Smooth muscle cell (in vitro differentiated cells): ENCODE results near the gene PDE1C. TPM values are rescaled to one million over a fixed set of nuclear protein-coding genes. Genes with fewer than 3 reads are reported as not detected.

ENCODE experiments used
- DNase-seq: peaks from one replicate; lab custom pipeline; 2025; ENCODE audit not compliant: unreplicated experiment; lab: John Stamatoyannopoulos, UW
- H2AFZ ChIP-seq: fragments of 200-600 bp; sonication (generic); 2 replicates; pipeline ENCODE4 v1.6.0; 2016; ENCODE audit warnings: antibody characterized with exemption, low read depth, mild to moderate bottlenecking
- H3F3A ChIP-seq: fragments of 200-600 bp; sonication (generic); 2 replicates; pipeline ENCODE4 v1.6.0; 2017; ENCODE audit warnings: antibody characterized with exemption, low read depth
- H3K27ac ChIP-seq: fragments of 200-600 bp; sonication (generic); 2 replicates; pipeline ENCODE4 v1.5.1; 2016; ENCODE audit warnings: low read depth, mild to moderate bottlenecking
- H3K27me3 ChIP-seq: fragments of 200-600 bp; sonication (generic); 2 replicates; pipeline ENCODE4 v1.6.1; 2016; ENCODE audit warnings: low read depth, mild to moderate bottlenecking
- H3K36me3 ChIP-seq: fragments of 200-600 bp; sonication (generic); 2 replicates; pipeline ENCODE4 v1.5.1; 2016; ENCODE audit warnings: low read depth
- H3K4me1 ChIP-seq: fragments of 200-600 bp; sonication (generic); 2 replicates; pipeline ENCODE4 v1.5.1; 2016; ENCODE audit warnings: low read depth
- H3K4me2 ChIP-seq: fragments of 200-600 bp; sonication (generic); 2 replicates; pipeline ENCODE4 v1.6.0; 2016; ENCODE audit warnings: mild to moderate bottlenecking
- H3K4me3 ChIP-seq: fragments of 200-600 bp; sonication (generic); 2 replicates; pipeline ENCODE4 v1.5.1; 2016; ENCODE audit warnings: mild to moderate bottlenecking
- H3K79me2 ChIP-seq: fragments of 200-600 bp; sonication (generic); 2 replicates; pipeline ENCODE4 v1.6.0; 2016; ENCODE audit warnings: low read depth, mild to moderate bottlenecking
- H3K9ac ChIP-seq: fragments of 200-600 bp; sonication (generic); 2 replicates; pipeline ENCODE4 v1.6.0; 2016; ENCODE audit warnings: low read depth
- H3K9me3 ChIP-seq: fragments of 200-600 bp; sonication (generic); replicated peaks from 2 replicates; pipeline ENCODE4 v1.5.1; 2016; ENCODE audit warnings: low read depth
- H4K20me1 ChIP-seq: fragments of 200-600 bp; sonication (generic); 2 replicates; pipeline ENCODE4 v1.6.0; 2016; ENCODE audit warnings: low read depth
- CTCF ChIP-seq: fragments of 200-600 bp; sonication (generic); IDR thresholded peaks from 2 replicates; pipeline ENCODE4 v1.5.1; 2017; ENCODE audit warnings: borderline replicate concordance, mild to moderate bottlenecking, antibody characterized with exemption; ENCODE audit not compliant: insufficient read depth, poor library complexity, severe bottlenecking
- WGBS: methylation state at CpG from one replicate; pipeline ENCODE4 v1.1.7; 2016; ENCODE audit warnings: low lambda C conversion rate; 5-methylcytosine and 5-hydroxymethylcytosine counted together
- polyA plus RNA-seq: library from polyadenylated mRNA; unstranded; fragments of >200 nt; fragmentation: Nextera tagmentation; extraction: Ambion mirVana; gene quantifications from 2 replicates; pipeline ENCODE4 v1.2.1, GENCODE V29; 2016
- total RNA-seq: library from RNA; depleted of rRNA; stranded (reverse); fragments of >200 nt; gene quantifications from 2 replicates; pipeline ENCODE4 v1.2.3, GENCODE V29; 2014

Gene PDE1C
- total and polyA plus RNA-seq, 2 experiments from 2014 or later = 1.2 to 6.9 TPM

- H3K27me3 ChIP-seq = no peaks in the 10 kb centered on the region
Measured at GRCh38 chr7:31828520-31828919, 241.7 kb downstream of the PDE1C start.

GRCh38 chr7:31825576-31825975, 244.6 kb downstream of the PDE1C start:
- Histone ChIP-seq H3K4me3 (no peak overlapping the region), H3K9me3 (no peaks in the 10 kb centered on the region), H3K79me2 (no peaks in the 10 kb centered on the region), H3K27ac (no peak overlapping the region), H3K4me2 (no peak overlapping the region), H3K27me3 (no peaks in the 10 kb centered on the region), H3F3A (no peaks in the 10 kb centered on the region), H3K4me1 (no peaks in the 10 kb centered on the region), H3K36me3 (no peaks in the 10 kb centered on the region), H3K9ac (no peak overlapping the region), H2AFZ (no peak overlapping the region), H4K20me1 (no peaks in the 10 kb centered on the region)
- no peak for TF ChIP-seq CTCF
- DNase-seq = no peak

More at GRCh38 chr7:31828520-31828919, 241.7 kb downstream of the PDE1C start:
- H3K79me2 ChIP-seq = no peaks in the 10 kb centered on the region
- no peak for DNase-seq
- no peak overlapping the region for H3K4me2 ChIP-seq
- H2AFZ ChIP-seq = no peak overlapping the region
- no peaks in the 10 kb centered on the region for H3F3A ChIP-seq
- H3K4me3 ChIP-seq = no peak overlapping the region
- H3K9me3 ChIP-seq = no peaks in the 10 kb centered on the region
- no peak for TF ChIP-seq CTCF
- H4K20me1 ChIP-seq = no peaks in the 10 kb centered on the region
- no peaks in the 10 kb centered on the region for H3K36me3 ChIP-seq
- no peak overlapping the region for H3K9ac ChIP-seq
- H3K27ac ChIP-seq = no peak overlapping the region
- H3K4me1 ChIP-seq = no peaks in the 10 kb centered on the region

GRCh38 chr7:31819031-31819430, 251.2 kb downstream of the PDE1C start:
- no peak overlapping the region for H3K9ac ChIP-seq
- H3K4me3 ChIP-seq = no peak overlapping the region
- H3K79me2 ChIP-seq = no peaks in the 10 kb centered on the region
- DNase-seq = no peak
- H3F3A ChIP-seq = no peaks in the 10 kb centered on the region
- H4K20me1 ChIP-seq = no peaks in the 10 kb centered on the region
- H3K27me3 ChIP-seq = peaks cover 10% of the 10 kb centered on the region
- no peaks in the 10 kb centered on the region for H3K4me1 ChIP-seq
- H3K27ac ChIP-seq = no peak overlapping the region
- H3K9me3 ChIP-seq = no peaks in the 10 kb centered on the region
- WGBS = 90% methylated on average over 5 of the region's 5 CpGs
- no peak for TF ChIP-seq CTCF
- no peak overlapping the region for H2AFZ ChIP-seq
- no peaks in the 10 kb centered on the region for H3K36me3 ChIP-seq
- no peak overlapping the region for H3K4me2 ChIP-seq

- Histone ChIP-seq H3K9ac (no peak overlapping the region), H3K9me3 (no peaks in the 10 kb centered on the region), H3K27ac (no peak overlapping the region), H3K4me3 (no peak overlapping the region), H4K20me1 (no peaks in the 10 kb centered on the region), H3F3A (no peaks in the 10 kb centered on the region), H3K27me3 (peaks cover 10% of the 10 kb centered on the region), H3K4me1 (no peaks in the 10 kb centered on the region), H3K36me3 (no peaks in the 10 kb centered on the region), H2AFZ (no peak overlapping the region), H3K79me2 (no peaks in the 10 kb centered on the region), H3K4me2 (no peak overlapping the region)
- TF ChIP-seq CTCF = no peak
- 63% methylated on average over 5 of the region's 5 CpGs for WGBS
- no peak for DNase-seq
Measured at GRCh38 chr7:31816810-31817209, 253.4 kb downstream of the PDE1C start.
